ENCODE data around the gene ANKRD10. TPM values are rescaled to one million over a fixed set of nuclear protein-coding genes. Genes with fewer than 3 reads are reported as not detected.

ANKRD10 gene
- total and polyA plus RNA-seq, 2 of the 8 experiments (the other 6 are each of a cell fraction or from before 2014, with no cell fraction given): 146 to 218 TPM

DNA sequence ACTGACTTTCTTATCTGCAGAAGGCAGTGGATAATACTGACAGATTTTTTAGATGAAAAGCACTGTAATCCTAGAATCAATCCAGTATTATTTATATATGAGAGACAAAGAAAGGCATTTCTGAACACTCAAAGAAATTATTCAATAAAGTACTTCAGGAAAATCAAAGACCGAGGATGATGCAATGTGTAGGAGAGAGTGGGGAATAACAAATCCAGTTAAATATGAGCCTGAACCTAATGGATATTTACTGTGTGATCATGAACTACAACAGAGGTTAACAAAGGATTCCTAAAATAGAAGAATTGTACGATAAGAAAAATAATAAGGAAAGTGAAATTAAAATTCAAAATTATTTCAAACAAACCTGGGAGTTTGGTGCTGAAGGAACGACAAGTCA, 69.3 kb downstream of the ANKRD10 start:
- Histone ChIP-seq H3K4me2 (ENCODE audit: insufficient read depth in 1 of 2, low read depth in 2 of 2, low read length in 2 of 2) (no peak overlapping the region), H2BK120ac (replicated peaks; ENCODE audit: low read depth, low read length) (no peak overlapping the region), H3K23me2 (ENCODE audit: low read depth, low read length) (no peaks in the 10 kb centered on the region; the same call in 1 of the 2 replicates), H3K4ac (replicated peaks; ENCODE audit: insufficient read length, low read depth, low read length) (no peak overlapping the region), H2BK15ac (ENCODE audit: low read length) (no peak overlapping the region), H3K23ac (ENCODE audit: insufficient read length) (no peak overlapping the region), H2AK5ac (ENCODE audit: low read depth, low read length) (no peak overlapping the region), H3K79me1 (ENCODE audit: low read depth, low read length) (no peaks in the 10 kb centered on the region), H3K36me3 (ENCODE audit: control insufficient read depth in 2 of 4, insufficient read depth in 4 of 4, low read length in 3 of 4) (no peaks in the 10 kb centered on the region), H3K56ac (replicated peaks; ENCODE audit: insufficient read length, low read depth, low read length) (no peak overlapping the region), H4K8ac (ENCODE audit: extremely low read depth, insufficient read depth, low read length) (no peak overlapping the region), H3K27me3 (replicated peaks in 1 of 4; ENCODE audit: control insufficient read depth in 3 of 4, extremely low read depth in 1 of 4, insufficient read depth in 3 of 4, low read length in 3 of 4) (no peaks in the 10 kb centered on the region), H3K4me1 (replicated peaks in 1 of 4; ENCODE audit: control insufficient read depth in 3 of 4, insufficient read depth in 4 of 4, low read length in 3 of 4) (peaks cover 0 to under 1% (median 0%) of the 10 kb centered on the region in 4 experiments; a peak in 2 of 7 replicates), H3K14ac (ENCODE audit: insufficient read length) (no peak overlapping the region), H2AFZ (ENCODE audit: low read length) (no peak overlapping the region), H3K79me2 (ENCODE audit: control insufficient read depth in 1 of 2, insufficient read depth in 2 of 2, low read length in 2 of 2) (no peaks in the 10 kb centered on the region), H3K18ac (ENCODE audit: extremely low read depth, low read length) (no peak overlapping the region), H4K91ac (replicated peaks; ENCODE audit: insufficient read length, low read length) (no peak overlapping the region), H4K5ac (ENCODE audit: insufficient read length, low read depth, low read length) (no peak overlapping the region), H2BK20ac (ENCODE audit: low read length) (no peak overlapping the region), H4K20me1 (replicated peaks in 1 of 2; ENCODE audit: control insufficient read depth in 1 of 2, insufficient read depth in 2 of 2, low read length in 2 of 2) (no peaks in the 10 kb centered on the region), H3K4me3 (ENCODE audit: extremely low read depth in 1 of 4, insufficient read depth in 2 of 4, low read depth in 3 of 4, low read length in 4 of 4) (no peak overlapping the region), H3K9me3 (ENCODE audit: insufficient read depth in 2 of 2, low read depth in 1 of 2, low read length in 1 of 2) (no peaks in the 10 kb centered on the region), H3K9ac (replicated peaks in 1 of 4; ENCODE audit: extremely low read depth in 1 of 4, low read depth in 3 of 4, low read length in 3 of 4) (no peak overlapping the region), H2BK12ac (ENCODE audit: low read depth, low read length) (no peak overlapping the region), H3K27ac (ENCODE audit: low read depth, low read length) (no peak overlapping the region), H2BK5ac (ENCODE audit: low read depth, low read length) (no peak overlapping the region)
- ChIA-PET POLR2A (ENCODE audit: partially characterized antibody) (no interaction called here), CTCF (ENCODE audit: partially characterized antibody) (no interaction called here)
- DNase-seq (ENCODE audit: low read depth in 1 of 2, low spot score in 2 of 2): no peak
- 86% methylated on average over 3 of the region's 3 CpGs; no CpG with 5 or more reads in 1 of the 2 experiments for WGBS, 2 experiments (ENCODE audit: extremely low coverage in 1 of 2, insufficient coverage in 1 of 2, insufficient read length in 1 of 2, insufficient replicate concordance in 2 of 2, low coverage in 1 of 2, low lambda C conversion rate in 2 of 2, missing lambda C conversion rate in 1 of 2)
- no peak for TF ChIP-seq NRF1 (IDR thresholded peaks at IDR 0.05; ENCODE audit: low read depth, low read length)
- no peak for TF ChIP-seq ZNF274 (IDR thresholded peaks at IDR 0.05; ENCODE audit: borderline replicate concordance, extremely low read depth, low read length)
- TF ChIP-seq, protein P1, sequence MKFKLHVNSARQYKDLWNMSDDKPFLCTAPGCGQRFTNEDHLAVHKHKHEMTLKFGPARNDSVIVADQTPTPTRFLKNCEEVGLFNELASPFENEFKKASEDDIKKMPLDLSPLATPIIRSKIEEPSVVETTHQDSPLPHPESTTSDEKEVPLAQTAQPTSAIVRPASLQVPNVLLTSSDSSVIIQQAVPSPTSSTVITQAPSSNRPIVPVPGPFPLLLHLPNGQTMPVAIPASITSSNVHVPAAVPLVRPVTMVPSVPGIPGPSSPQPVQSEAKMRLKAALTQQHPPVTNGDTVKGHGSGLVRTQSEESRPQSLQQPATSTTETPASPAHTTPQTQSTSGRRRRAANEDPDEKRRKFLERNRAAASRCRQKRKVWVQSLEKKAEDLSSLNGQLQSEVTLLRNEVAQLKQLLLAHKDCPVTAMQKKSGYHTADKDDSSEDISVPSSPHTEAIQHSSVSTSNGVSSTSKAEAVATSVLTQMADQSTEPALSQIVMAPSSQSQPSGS (IDR thresholded peaks at IDR 0.05; ENCODE audit: low read length): no peak
- no peak for TF ChIP-seq GTF2F1 (IDR thresholded peaks at IDR 0.05; ENCODE audit: borderline replicate concordance, low read depth, low read length)
- TF ChIP-seq TAF1 (IDR thresholded peaks at IDR 0.05; ENCODE audit: low read depth, low read length): no peak
- TF ChIP-seq TCF12 (IDR thresholded peaks at IDR 0.05; ENCODE audit: low read depth, low read length): no peak
- no peak for TF ChIP-seq RAD21 (IDR thresholded peaks at IDR 0.05 in 1 of 2, conservative IDR thresholded peaks at IDR 0.05 in 1 of 2; ENCODE audit: low read depth in 2 of 2, low read length in 2 of 2)
- TF ChIP-seq EZH2 (IDR thresholded peaks at IDR 0.05; ENCODE audit: low read depth, low read length, severe bottlenecking): no peak
- FAIRE-seq: no peak

Data from H1 (cell line).